GM12865 (cell line): ENCODE measurements around the gene MROH7.

Experiments
- DNase-seq: peaks from one replicate; pipeline ENCODE4 v3.0.0; 2010; ENCODE audit warnings: low read depth
- H3K4me3 ChIP-seq: 2 replicates; pipeline ENCODE4 v1.5.1; 2011; ENCODE audit warnings: mild to moderate bottlenecking, low read depth, low read length, control low read depth
- TF ChIP-seq, protein P1 (sequence below): IDR thresholded peaks from 2 replicates; pipeline ENCODE4 v1.5.1; 2011; ENCODE audit warnings: low read length, control low read depth, low read depth, inconsistent platforms; ENCODE audit not compliant: insufficient read depth; ENCODE audit errors: missing control alignments

The MROH7 gene

DNA sequence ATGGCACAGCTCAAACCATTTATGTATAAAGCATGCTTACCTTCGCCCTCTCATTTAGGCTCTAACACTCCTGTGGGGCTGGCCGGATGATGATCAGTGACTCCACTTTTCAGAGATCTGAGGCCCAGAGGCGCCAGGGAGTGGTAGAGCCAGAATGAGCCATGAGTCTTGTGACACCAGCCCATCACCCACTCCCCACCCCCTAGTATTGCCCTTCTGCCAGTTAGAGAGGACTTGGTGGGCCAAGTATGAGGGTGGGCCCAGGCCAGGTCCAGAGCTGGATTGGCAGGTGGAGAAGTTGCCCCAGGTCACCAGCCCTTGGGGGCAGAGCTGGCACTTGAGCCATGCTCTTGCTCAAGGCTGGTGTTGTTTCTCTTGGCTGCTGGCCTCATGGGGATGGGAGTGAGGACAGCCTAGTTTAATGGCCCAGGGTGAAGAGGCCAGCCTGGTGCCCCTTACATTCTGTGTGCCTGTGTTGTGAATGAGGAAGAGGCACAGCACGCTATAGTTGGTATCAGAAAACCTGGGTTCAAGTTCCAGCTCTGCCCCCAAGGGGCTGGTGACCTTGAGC lies 43.8 kb downstream of the MROH7 start:
- TF ChIP-seq, protein P1, sequence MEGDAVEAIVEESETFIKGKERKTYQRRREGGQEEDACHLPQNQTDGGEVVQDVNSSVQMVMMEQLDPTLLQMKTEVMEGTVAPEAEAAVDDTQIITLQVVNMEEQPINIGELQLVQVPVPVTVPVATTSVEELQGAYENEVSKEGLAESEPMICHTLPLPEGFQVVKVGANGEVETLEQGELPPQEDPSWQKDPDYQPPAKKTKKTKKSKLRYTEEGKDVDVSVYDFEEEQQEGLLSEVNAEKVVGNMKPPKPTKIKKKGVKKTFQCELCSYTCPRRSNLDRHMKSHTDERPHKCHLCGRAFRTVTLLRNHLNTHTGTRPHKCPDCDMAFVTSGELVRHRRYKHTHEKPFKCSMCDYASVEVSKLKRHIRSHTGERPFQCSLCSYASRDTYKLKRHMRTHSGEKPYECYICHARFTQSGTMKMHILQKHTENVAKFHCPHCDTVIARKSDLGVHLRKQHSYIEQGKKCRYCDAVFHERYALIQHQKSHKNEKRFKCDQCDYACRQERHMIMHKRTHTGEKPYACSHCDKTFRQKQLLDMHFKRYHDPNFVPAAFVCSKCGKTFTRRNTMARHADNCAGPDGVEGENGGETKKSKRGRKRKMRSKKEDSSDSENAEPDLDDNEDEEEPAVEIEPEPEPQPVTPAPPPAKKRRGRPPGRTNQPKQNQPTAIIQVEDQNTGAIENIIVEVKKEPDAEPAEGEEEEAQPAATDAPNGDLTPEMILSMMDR = no peak
- DNase-seq = no peak

DNA sequence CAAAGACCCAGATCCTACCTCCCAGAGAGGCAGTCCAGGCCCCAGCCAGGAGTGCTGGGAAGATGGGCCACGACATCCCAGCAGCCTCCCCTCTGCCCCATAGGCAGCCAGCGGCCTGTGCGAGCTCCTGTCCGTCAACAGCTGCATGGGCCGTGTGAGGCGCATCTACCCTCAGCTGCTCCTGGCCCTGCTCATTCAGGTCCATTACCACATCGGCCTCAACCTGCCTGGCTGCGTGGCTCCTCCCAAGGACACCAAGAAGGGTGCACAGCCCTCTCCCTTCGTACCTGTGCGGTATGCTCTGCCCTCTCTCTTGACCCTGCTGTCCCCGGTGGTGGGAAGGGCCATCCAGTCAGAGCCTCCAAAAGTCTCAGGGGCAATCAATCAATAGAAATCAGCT lies 44.6 kb downstream of the MROH7 start:
- DNase-seq = no peak
- H3K4me3 ChIP-seq = no peak overlapping the region
- TF ChIP-seq, protein P1 = no peak

More for the DNA sequence above, 43.8 kb downstream of the MROH7 start:
- H3K4me3 ChIP-seq = no peak overlapping the region

DNA sequence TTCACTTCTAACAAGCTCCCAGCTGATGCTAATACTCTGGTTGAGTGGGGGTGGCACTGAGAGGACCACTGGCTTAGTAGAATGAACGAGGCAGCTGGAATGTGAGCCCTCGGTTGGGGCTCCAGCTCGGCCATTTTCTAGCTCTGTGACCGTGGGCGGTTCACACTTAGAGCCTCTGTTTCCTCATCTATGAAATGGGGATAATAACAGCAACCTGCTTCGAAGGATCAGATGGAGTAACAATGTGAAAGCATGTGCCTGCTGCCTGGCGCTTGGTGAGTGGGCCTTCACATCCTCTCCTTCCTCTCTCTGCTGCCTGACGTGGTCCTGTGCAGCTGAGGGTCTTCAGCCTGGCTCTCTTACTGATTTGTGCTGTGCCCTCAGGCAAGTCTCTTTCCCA lies 53.2 kb downstream of the MROH7 start:
- TF ChIP-seq, protein P1 = no peak
- H3K4me3 ChIP-seq = no peak overlapping the region
- DNase-seq = no peak

DNA sequence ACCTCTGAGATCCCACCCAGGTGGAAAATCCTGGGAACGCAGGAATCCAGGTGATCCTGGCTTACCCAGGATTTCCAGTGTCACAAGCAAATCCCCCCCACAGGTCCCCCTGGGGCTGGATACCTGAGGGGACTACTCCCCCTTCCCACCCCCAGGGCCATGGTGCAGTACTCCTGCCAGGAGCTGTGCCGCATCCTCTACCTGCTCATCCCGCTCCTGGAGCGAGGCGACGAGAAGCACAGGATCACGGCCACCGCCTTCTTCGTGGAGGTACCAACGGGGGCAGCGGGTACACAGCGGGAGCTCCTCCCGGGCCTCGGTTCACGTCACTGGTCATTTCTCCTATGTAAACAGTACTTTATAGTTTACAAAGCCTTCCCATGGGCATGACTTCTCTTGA lies 53.6 kb downstream of the MROH7 start:
- TF ChIP-seq, protein P1 = no peak
- H3K4me3 ChIP-seq = no peak overlapping the region
- no peak for DNase-seq

DNA sequence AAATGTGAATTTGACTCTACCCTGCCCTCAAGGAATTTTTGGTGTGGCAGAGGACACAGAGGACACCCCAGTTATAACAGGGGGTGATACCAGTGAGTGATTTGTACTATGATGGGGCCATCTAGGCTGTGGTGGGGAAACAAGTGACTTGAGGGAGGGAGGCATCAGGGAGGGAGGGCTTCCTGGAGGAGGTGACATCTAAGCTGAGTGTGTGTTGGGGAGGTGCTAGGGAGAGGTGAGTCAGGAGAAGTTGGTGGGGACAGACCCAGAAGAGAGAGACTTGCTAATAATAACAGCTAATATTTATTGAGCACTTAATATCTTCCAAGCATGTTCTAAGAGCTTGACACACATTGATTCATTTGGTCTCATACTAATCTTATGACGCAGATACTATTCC lies 54.2 kb downstream of the MROH7 start:
- no peak for DNase-seq
- no peak overlapping the region for H3K4me3 ChIP-seq
- TF ChIP-seq, protein P1 = no peak

DNA sequence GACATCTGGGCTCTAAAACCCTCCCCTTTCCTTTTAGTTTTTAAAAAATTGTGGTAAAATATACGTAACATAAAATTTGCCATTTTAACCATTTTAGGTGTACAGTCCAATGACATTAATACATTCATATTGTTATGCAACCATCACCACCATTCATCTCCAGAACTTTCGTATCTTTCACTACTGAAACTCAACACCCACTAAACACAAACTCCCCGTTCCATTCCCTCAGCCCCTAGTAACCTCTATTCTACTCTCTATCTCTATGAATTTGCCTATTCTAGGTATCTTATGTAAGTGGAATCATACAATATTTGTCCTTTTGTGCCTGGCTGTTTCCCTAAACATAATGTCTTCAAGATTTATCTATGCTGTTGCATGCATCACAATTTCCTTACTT lies 54.7 kb downstream of the MROH7 start:
- no peak for DNase-seq
- no peak overlapping the region for H3K4me3 ChIP-seq
- TF ChIP-seq, protein P1 = no peak

DNA sequence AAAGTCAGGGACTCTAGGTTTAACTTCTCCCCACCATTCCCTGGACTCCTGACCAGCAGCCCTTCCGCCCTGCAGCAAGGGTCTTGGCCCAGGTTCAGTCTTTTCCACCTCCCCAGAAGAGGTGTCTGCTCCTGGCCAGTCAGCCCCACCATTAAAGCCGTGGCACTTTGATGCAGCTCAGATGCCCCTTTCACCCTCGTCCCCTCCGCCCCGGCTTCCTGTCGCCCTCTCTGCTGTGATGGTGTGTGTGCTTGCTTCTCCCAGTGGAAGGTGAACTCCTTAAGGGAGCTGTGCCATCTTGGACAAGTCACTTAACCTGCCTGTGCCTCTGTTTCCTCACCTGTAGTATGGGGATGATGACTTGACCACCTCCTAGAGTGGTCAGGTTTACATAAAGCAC lies 56.3 kb downstream of the MROH7 start:
- no peak for DNase-seq
- TF ChIP-seq, protein P1 = no peak
- no peak overlapping the region for H3K4me3 ChIP-seq
